Activated effector memory CD4-positive, alpha-beta T cell treated with Interleukin-2 at 50 U/mL for 16 hours (primary cell): ENCODE results near the gene PPM1H.

Experiments used
- DNase-seq: peaks from one replicate; pipeline ENCODE4 v3.0.0-alpha.2; 2020

The PPM1H gene

GRCh38 chr12:62866451-62867082 is 68.4 kb downstream of the PPM1H start:
- no peak for DNase-seq

GRCh38 chr12:62865937-62866336 is 69.0 kb downstream of the PPM1H start:
- no peak for DNase-seq

DNA sequence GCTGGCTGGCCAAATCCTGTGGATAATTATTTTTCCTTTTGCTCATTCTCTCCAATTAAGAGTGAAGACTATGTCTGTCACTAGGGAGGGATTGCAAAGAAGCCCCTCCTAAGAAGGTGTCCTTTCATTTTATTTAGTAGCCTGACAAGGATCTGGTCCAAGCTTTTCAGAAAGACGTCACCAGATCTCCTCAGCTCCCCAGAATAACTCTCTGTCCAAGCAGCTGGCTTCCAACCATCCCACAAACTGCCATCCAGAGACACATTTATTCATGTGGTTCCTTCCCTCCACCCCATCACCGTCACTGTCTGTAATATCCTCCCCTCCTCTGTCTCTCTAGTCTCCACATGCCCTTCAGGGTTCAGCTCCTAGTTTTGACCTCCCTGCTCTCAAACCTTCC is 69.9 kb downstream of the PPM1H start:
- no peak for DNase-seq

- no peak for DNase-seq
These were observed 72.6 kb downstream of the PPM1H start for GRCh38 chr12:62862259-62862881.

- no peak for DNase-seq
These were observed 73.4 kb downstream of the PPM1H start for GRCh38 chr12:62861586-62861985.

DNA sequence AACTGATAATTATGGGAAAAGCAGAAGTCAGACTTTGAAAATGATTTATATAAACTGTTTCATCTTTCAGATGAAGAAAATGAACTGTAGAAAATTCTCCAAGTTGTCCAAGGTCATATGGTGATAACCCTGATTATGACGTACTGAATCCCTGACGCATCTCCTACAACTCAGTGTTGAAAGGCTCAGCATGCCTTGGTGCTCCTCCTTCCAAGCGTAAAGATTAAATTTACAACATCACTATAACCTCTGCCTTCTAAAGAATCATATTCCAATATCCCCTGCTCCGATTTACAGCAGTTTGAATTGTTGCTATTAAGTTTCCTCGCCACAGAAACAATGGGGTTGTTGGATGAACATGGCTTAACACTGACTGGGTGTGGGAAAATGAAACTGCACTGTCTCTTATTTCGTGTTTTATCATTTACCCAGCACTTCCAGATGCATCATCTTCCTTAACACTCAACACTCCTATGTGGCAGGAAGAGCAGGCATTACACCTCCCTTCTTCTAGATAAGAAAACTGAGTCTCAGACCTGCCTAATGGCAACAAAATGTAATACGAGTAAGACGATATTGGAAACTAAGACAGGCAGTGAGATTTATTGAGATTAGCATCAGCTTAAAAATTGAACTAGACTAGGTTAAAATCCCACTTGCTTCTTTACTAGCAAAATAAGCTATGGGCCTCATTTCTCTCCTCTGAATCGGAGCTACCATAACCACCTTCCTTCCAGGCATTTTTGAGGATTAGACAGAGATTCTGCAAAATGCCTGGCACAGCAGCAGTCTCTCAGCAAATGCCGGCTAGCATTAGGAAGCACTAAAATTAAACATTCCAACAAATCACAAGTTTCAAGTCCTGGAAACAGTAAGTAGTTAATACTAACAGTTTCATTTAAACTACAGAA is 74.2 kb downstream of the PPM1H start:
- no peak for DNase-seq

DNA sequence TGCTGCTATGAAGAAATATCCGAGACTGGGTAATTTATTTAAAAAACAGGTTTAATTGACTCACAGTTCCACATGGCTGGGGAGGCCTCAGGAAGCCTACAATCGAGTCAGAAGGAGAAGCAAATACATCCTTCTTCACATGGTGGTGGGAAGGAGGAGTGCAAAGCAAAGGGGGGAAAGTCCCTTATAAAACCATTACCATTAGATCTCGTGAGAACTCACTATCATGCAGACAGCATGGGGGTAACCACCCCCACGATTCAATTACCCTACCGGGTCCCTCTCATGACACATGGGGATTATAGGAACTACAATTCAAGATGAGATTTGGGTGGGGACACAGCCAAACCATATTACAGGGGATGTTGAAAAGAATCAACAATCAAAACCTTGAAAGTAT is 74.9 kb downstream of the PPM1H start:
- no peak for DNase-seq

DNA sequence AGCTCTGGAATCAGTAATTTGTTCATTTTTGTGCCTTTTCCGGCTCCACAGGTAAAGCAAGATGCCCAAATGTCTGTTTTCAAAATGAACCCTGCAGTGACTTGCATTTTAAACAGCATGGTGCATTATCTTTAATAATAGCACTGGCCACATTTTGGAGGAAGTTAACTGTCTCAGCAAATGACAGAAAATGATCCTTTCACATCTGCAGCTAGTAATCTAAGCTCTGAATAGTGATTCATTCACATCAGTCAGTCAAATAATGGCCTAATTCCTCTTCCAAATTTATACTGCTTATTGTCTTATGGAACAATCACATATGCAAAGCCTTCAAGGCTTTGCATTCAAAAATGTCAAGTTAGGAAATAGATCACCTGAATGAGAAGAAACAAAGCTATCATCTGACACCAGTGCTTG is 75.6 kb downstream of the PPM1H start:
- DNase-seq, result no peak

DNA sequence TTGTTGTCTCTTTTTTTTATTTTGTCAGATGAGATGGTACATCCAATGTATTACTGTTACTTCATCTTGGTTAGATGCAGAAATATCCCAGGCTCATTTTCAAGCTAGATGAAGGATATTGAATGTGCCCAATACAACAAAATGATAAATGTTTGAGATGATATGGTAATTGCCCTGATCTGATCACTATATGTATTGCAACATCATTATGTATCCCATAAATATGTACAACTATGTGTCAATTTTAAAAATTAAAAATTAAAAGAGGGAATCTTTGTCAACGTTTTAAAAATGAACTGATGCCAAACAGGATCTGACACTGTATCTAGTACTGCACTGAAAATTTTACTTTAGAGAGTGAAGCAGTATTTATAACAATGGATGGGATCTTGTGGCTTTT is 78.5 kb downstream of the PPM1H start:
- DNase-seq, result no peak

DNA sequence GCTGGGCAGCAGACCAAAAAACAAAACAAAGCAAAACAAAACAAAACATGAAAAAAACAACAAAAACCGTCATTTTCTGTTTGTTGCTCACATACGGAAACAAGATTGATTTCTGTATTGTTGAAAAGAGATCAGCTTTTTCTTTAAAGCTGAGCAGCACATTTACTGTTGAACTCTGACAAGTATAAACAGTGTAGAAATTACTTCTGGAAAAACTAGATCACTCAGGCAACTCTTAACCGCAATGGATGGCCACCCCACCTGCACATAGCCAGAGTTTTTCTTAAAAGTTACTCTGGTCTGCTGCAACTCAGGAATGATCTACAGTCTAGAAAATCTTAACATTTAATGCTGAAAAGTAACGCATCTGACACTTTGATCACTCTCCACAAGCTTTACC is 80.9 kb downstream of the PPM1H start:
- no peak for DNase-seq

GRCh38 chr12:62849398-62849797 is 85.6 kb downstream of the PPM1H start:
- no peak for DNase-seq

DNA sequence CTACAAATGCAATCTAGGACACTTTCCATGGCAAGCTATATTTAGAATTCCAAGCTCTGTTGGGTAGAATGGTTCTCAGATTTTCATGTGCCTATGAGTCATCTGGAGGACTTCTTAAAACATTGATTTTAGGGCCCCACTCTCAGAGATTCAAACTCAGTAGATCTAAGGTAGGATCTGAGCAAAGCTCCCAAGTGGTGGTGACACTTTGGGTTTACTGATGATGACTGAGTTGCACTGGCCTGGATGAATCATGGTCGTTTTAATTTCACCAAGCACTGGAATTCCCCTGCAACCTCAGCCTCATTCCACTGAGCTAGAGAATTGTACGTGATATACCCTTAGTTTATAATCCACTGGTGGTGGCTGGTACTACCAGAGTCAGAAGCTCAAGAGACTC is 86.5 kb downstream of the PPM1H start:
- DNase-seq, result no peak

DNA sequence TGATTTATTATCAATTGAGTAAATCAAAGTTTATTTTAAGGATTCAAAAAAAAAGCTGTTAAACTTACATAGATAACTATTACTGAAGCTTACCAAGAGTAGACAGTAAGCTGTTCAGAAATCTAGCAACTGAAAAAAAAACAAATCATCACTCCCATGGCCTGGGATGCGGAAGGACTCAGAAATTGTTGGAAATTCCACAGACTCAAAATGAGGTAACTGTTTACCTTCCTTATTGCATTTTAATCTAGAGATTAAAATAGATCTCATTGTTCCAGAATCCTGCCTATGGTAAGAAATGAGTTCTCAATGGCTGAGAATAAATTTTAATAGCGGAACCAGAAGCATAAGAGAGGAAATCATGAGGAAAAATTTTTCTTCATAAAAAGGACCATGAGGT is 87.2 kb downstream of the PPM1H start:
- no peak for DNase-seq

GRCh38 chr12:62846491-62846890 is 88.5 kb downstream of the PPM1H start:
- DNase-seq, result no peak

DNA sequence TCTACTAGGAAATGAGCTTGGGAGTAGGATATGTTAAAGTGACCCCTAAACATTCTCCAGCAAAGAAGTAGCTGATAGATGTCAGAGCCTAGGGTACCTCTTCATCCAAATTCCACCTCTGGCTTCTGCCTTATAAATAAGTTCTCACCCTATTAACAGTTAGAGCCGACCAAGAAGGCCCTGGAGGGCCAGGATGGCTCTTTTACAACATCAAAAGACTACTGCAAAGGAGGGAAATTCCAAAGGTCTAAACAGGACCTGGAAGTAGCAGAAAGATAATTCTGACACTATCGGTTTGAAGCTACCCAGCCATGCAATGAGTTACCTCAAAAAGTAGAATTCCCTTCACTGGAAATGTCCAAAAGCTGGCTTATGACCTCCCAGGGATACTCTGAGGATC is 90.0 kb downstream of the PPM1H start:
- DNase-seq, result no peak

- no peak for DNase-seq
These were observed 91.2 kb downstream of the PPM1H start for GRCh38 chr12:62843716-62844115.

DNA sequence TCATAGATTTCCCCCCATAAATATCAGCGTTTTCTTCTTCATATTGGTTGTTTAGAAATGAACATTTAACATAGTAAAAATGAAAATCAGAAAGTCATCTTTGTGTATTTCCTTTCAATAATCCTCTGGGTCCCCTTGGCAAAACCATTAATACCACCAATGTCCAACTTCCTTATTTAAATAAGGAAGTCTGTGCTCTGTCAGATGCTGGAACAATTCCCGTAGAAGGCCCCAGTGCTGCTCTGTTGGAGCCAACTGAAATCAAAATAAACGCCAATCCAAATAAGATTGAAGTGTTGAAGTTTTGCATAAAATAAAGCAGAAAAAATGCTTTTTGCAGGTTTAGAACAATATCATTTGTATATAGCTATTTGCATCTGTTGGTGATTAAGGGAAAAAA is 93.1 kb downstream of the PPM1H start:
- DNase-seq, result no peak

GRCh38 chr12:62840806-62841205 is 94.1 kb downstream of the PPM1H start:
- no peak for DNase-seq

GRCh38 chr12:62839869-62840660 is 94.9 kb downstream of the PPM1H start:
- DNase-seq, result no peak

DNA sequence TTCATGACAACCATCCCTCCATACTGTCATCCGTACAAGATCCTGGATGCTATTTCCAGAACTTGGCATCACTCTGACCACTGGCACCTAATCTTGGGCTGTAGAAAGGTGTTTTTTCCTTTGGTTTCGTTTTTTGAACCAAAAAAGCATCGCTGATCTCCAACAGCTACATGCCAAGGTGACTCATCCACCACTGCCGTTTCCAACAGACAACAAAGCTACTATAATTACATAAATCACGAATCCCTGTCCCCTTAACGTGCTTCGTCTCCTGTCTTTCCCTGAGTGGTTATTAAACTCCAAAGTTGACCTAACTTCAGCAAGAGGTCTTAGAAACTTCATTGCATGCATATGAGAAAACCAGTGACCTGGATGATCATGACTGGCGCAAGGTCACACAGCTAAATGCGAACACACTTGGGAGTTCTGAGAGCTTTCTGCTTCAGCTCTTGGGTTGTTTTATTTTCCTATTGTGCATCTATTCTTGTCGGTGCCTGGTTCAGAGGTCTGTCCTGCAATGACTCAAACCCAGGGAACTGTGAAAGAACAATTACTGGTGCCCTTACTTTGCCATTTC is 99.9 kb downstream of the PPM1H start:
- no peak for DNase-seq

DNA sequence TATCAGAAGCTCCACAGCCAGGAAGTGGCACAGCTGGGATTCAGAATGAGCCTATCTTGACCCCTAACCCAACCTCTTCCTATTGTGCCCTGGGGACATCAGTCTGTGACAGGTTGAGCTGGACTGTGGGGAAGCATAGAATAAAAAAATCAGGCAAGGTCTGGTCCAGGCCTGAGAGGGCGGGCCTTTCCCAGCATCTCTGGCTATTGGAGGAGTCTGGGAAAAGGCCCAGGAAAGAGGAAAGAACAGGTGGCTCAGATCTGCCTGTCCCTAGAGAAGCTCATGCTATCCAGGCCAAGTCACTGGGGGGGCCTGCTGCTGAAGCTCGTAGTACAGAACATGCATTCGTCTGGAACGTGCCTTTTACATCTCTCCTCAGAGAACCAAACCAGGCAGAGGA is 100.5 kb downstream of the PPM1H start:
- DNase-seq, result no peak

DNA sequence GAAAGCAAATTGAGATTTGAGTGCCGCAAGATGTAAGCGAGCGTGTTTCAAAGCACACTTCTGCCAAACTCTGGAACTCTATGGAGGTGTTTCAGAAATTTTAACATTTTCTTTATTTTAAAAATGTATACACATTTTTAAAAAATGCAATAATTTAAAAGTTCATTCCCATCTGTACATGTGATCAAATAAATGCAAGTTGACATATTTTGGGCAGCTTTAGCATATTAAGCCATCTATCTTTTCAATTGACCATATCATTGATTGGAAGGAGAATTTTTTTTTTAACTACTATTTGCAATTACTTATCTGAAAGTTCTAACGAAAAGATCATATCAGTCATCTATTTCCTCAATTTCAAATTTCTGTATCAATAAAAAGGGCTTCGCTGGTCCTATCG is 101.3 kb downstream of the PPM1H start:
- no peak for DNase-seq

- no peak for DNase-seq
These were observed 102.4 kb downstream of the PPM1H start for GRCh38 chr12:62832558-62832957.
